Type B pancreatic cell (in vitro differentiated cells): ENCODE measurements around the gene GPR119. TPM values are rescaled to one million over a fixed set of nuclear protein-coding genes. Genes with fewer than 3 reads are reported as not detected.
A peak's percentile ranks its signal among the peaks of the same experiment; 100 is the strongest.

Experiments
- DNase-seq: peaks from one replicate; pipeline ENCODE4 v3.0.0; 2021; ENCODE audit warnings: mixed read lengths; ENCODE audit not compliant: unreplicated experiment; ENCODE audit errors: extremely low spot score
- H3K27ac Mint-ChIP-seq: 2 replicates; pipeline ENCODE4 v1.8.0; 2021; ENCODE audit warnings: mild to moderate bottlenecking, mixed read lengths
- H3K27me3 Mint-ChIP-seq: 2 replicates; pipeline ENCODE4 v1.8.0; 2021; ENCODE audit warnings: mixed read lengths
- H3K36me3 Mint-ChIP-seq: 2 replicates; pipeline ENCODE4 v1.8.0; 2021; ENCODE audit warnings: mixed read lengths
- H3K4me1 Mint-ChIP-seq: one replicate; pipeline ENCODE4 v1.8.0; 2021; ENCODE audit warnings: mixed read lengths; ENCODE audit not compliant: unreplicated experiment
- H3K4me3 Mint-ChIP-seq: 2 replicates; pipeline ENCODE4 v1.8.0; 2021; ENCODE audit warnings: mild to moderate bottlenecking, mixed read lengths
- H3K9me3 Mint-ChIP-seq: 2 replicates; pipeline ENCODE4 v1.8.0; 2021; ENCODE audit warnings: mixed read lengths
- CTCF ChIP-seq: fragments of 200-600 bp; sonication (generic); conservative IDR thresholded peaks from 2 replicates; pipeline ENCODE4 v1.5.0; 2021; ENCODE audit warnings: antibody characterized with exemption, mild to moderate bottlenecking
- total RNA-seq: library from RNA; stranded (reverse); gene quantifications from 2 replicates; pipeline ENCODE4 v1.2.1, GENCODE V29; 2021; ENCODE audit warnings: low replicate concordance

Gene GPR119
- total RNA-seq, 1 donor from 2014 or later, result 11.9 TPM

GRCh38 chrX:130401415-130402207 lies 16.1 kb upstream of the GPR119 start, which contains the start of gene RBMX2:
TSS of gene RBMX2 (plus strand) at chrX:130401987. CDS start at chrX:130402033, 46 bp downstream.
- Mint-ChIP-seq H3K9me3 (no peaks in the 10 kb centered on the region), H3K27ac (peak within 1 kb of the TSS; percentile 91), H3K4me3 (peak within 1 kb of the TSS; percentile 94), H3K36me3 (peaks cover 5% of the 10 kb centered on the region), H3K27me3 (peaks cover 13% of the 10 kb centered on the region), H3K4me1 (peaks cover 6% of the 10 kb centered on the region)
- peak; percentile 82 for DNase-seq
- TF ChIP-seq CTCF, result no peak

GRCh38 chrX:130395341-130395740 lies 9.9 kb upstream of the GPR119 start:
- no peak for TF ChIP-seq CTCF
- Mint-ChIP-seq H3K27ac (no peak overlapping the region), H3K9me3 (no peaks in the 10 kb centered on the region), H3K36me3 (no peaks in the 10 kb centered on the region), H3K4me1 (no peaks in the 10 kb centered on the region), H3K27me3 (peaks cover 27% of the 10 kb centered on the region), H3K4me3 (no peak overlapping the region)
- DNase-seq, result no peak

- Mint-ChIP-seq H3K36me3 (no peaks in the 10 kb centered on the region), H3K27me3 (peaks cover 20% of the 10 kb centered on the region), H3K4me1 (no peaks in the 10 kb centered on the region), H3K4me3 (no peak overlapping the region), H3K27ac (no peak overlapping the region), H3K9me3 (no peaks in the 10 kb centered on the region)
- no peak for DNase-seq
- TF ChIP-seq CTCF, result peak; percentile 79
Measured at GRCh38 chrX:130393451-130394074, 8.1 kb upstream of the GPR119 start.

- no peak for DNase-seq
- Mint-ChIP-seq H3K9me3 (no peaks in the 10 kb centered on the region), H3K36me3 (no peaks in the 10 kb centered on the region), H3K27ac (no peak overlapping the region), H3K27me3 (peaks cover 17% of the 10 kb centered on the region), H3K4me1 (no peaks in the 10 kb centered on the region), H3K4me3 (no peak overlapping the region)
- TF ChIP-seq CTCF, result no peak
Measured at GRCh38 chrX:130386408-130386808, 934 bp upstream of the GPR119 start.

- no peak for DNase-seq
- Mint-ChIP-seq H3K4me3 (no peak overlapping the region), H3K4me1 (no peaks in the 10 kb centered on the region), H3K36me3 (no peaks in the 10 kb centered on the region), H3K27me3 (peaks cover 8% of the 10 kb centered on the region), H3K27ac (no peak overlapping the region), H3K9me3 (no peaks in the 10 kb centered on the region)
- TF ChIP-seq CTCF, result no peak
Measured at GRCh38 chrX:130378024-130378669, 7.3 kb downstream of the GPR119 start.
